Uterus (tissue), 2 donors: Measurements from ENCODE around the gene TSEN34.

ENCODE experiments used
- POLR2A ChIP-seq, 2 donors: fragments of 450-650 bp; IDR thresholded peaks; one replicate each; pipeline ENCODE4 v1.6.1; 2016; ENCODE audit warnings: antibody characterized with exemption in 2 of 2, mild to moderate bottlenecking in 1 of 2, moderate library complexity in 1 of 2
- TF ChIP-seq, protein P1 (sequence below), 4 experiments: fragments of 200-600 bp in 2 of 4; fragments of 450-650 bp in 2 of 4; sonication (generic) in 2 of 4; IDR thresholded peaks; one replicate each; pipeline ENCODE4 v1.5.1; 2016 to 2019; ENCODE audit warnings: antibody characterized with exemption in 4 of 4, mild to moderate bottlenecking in 2 of 4, moderate library complexity in 1 of 4

GRCh38 chr19:54160854-54161253 lies 30.3 kb upstream of the TSEN34 start:
- no peak for TF ChIP-seq POLR2A (IDR thresholded peaks at IDR 0.05)
- TF ChIP-seq, protein P1, sequence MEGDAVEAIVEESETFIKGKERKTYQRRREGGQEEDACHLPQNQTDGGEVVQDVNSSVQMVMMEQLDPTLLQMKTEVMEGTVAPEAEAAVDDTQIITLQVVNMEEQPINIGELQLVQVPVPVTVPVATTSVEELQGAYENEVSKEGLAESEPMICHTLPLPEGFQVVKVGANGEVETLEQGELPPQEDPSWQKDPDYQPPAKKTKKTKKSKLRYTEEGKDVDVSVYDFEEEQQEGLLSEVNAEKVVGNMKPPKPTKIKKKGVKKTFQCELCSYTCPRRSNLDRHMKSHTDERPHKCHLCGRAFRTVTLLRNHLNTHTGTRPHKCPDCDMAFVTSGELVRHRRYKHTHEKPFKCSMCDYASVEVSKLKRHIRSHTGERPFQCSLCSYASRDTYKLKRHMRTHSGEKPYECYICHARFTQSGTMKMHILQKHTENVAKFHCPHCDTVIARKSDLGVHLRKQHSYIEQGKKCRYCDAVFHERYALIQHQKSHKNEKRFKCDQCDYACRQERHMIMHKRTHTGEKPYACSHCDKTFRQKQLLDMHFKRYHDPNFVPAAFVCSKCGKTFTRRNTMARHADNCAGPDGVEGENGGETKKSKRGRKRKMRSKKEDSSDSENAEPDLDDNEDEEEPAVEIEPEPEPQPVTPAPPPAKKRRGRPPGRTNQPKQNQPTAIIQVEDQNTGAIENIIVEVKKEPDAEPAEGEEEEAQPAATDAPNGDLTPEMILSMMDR (IDR thresholded peaks at IDR 0.05) = no peak
